Stimulated activated naive CD4-positive, alpha-beta T cell treated with Interleukin-2 at 50 U/mL for 16 hours (primary cell): ENCODE results near the gene TAF9.
"Not testable (repeated sequence)": the region's sequence is repeated elsewhere in the genome, so short reads cannot be mapped to it uniquely, and the experiment has no call there.

Experiments used
- DNase-seq: peaks from one replicate; lab custom pipeline; 2025; lab: John Stamatoyannopoulos, UW

The TAF9 gene

GRCh38 chr5:69369340-69370121, at the start of gene TAF9, which contains the start of the genes AK6 and RAD17:
Gene TAF9, minus strand, starts transcription at chr5:69369520. Its CDS starts 3,783 bp downstream, at chr5:69365737.
Gene AK6, minus strand, starts transcription at chr5:69369520. Its CDS starts 30 bp downstream, at chr5:69369490.
Gene RAD17, plus strand, starts transcription at chr5:69369818. Its CDS starts 2,391 bp downstream, at chr5:69372209.
- DNase-seq: peak; percentile 92

- DNase-seq: no peak
Measured at GRCh38 chr5:69418554-69418953, 49.2 kb upstream of the TAF9 start.

GRCh38 chr5:69416699-69417098, 47.4 kb upstream of the TAF9 start:
- DNase-seq: no peak

- DNase-seq: no peak
Measured at GRCh38 chr5:69416180-69416579, 46.9 kb upstream of the TAF9 start.

GRCh38 chr5:69415584-69415958, 46.3 kb upstream of the TAF9 start:
- no peak for DNase-seq

- peak; percentile 42 for DNase-seq
Measured at GRCh38 chr5:69414885-69415583, 45.7 kb upstream of the TAF9 start, which contains the start of gene MARVELD2. Gene MARVELD2, plus strand, starts transcription at chr5:69415116. Its CDS starts 4,270 bp downstream, at chr5:69419386.

GRCh38 chr5:69404659-69405330, 35.5 kb upstream of the TAF9 start:
- DNase-seq: no peak

- no peak for DNase-seq
Measured at GRCh38 chr5:69378376-69378775, 9.1 kb upstream of the TAF9 start.

GRCh38 chr5:69374911-69375446, 5.7 kb upstream of the TAF9 start:
- DNase-seq: no peak

GRCh38 chr5:69372394-69372793, 3.1 kb upstream of the TAF9 start:
- DNase-seq: no peak

- DNase-seq: not testable (repeated sequence)
Measured at GRCh38 chr5:69370335-69370734, 1.0 kb upstream of the TAF9 start.

- DNase-seq: peak; percentile 18
Measured at GRCh38 chr5:69368458-69369339, 621 bp downstream of the TAF9 start.

GRCh38 chr5:69367697-69368279, 1.5 kb downstream of the TAF9 start:
- DNase-seq: no peak

- no peak for DNase-seq
Measured at GRCh38 chr5:69364850-69365249, 4.5 kb downstream of the TAF9 start.

GRCh38 chr5:69364414-69364813, 4.9 kb downstream of the TAF9 start:
- DNase-seq: no peak

GRCh38 chr5:69360442-69360841, 8.9 kb downstream of the TAF9 start:
- DNase-seq: no peak

GRCh38 chr5:69359699-69360098, 9.6 kb downstream of the TAF9 start:
- no peak for DNase-seq

- no peak for DNase-seq
Measured at GRCh38 chr5:69350664-69351063, 18.7 kb downstream of the TAF9 start.

GRCh38 chr5:69343083-69343482, 26.2 kb downstream of the TAF9 start:
- DNase-seq: no peak

GRCh38 chr5:69341520-69342161, 27.7 kb downstream of the TAF9 start:
- no peak for DNase-seq
